ENCODE data around the gene POGK. TPM values are rescaled to one million over a fixed set of nuclear protein-coding genes. Genes with fewer than 3 reads are reported as not detected.
A peak's percentile ranks its signal among the peaks of the same experiment; 100 is the strongest.
"Not testable (repeated sequence)": the region's sequence is repeated elsewhere in the genome, so short reads cannot be mapped to it uniquely, and the experiment has no call there.

The POGK gene
- polyA plus RNA-seq (ENCODE audit: insufficient read length in 4 of 4): 10 to 100 TPM; 37.0 to 43.3 (median 40.2) TPM

GRCh38 chr1:166838766-166839599 lies at the start of gene POGK:
Gene POGK, plus strand, starts transcription at chr1:166839475. Its CDS starts 1,482 bp downstream, at chr1:166840957.
- DNase-seq (ENCODE audit: low read depth in 4 of 4, low spot score in 2 of 4): peak; percentile 66 to 85 (median 74)

GRCh38 chr1:166796620-166797236 lies 42.5 kb upstream of the POGK start:
- DNase-seq (ENCODE audit: low read depth in 4 of 4, low spot score in 2 of 4): no peak

GRCh38 chr1:166808952-166809351 lies 30.3 kb upstream of the POGK start:
- no peak for DNase-seq (ENCODE audit: low read depth in 4 of 4, low spot score in 2 of 4)

- DNase-seq (ENCODE audit: low read depth in 4 of 4, low spot score in 2 of 4): no peak
These were observed 27.6 kb upstream of the POGK start for GRCh38 chr1:166811691-166812090.

GRCh38 chr1:166813508-166814223 lies 25.6 kb upstream of the POGK start:
- no peak for DNase-seq (ENCODE audit: low read depth in 4 of 4, low spot score in 2 of 4)

GRCh38 chr1:166814611-166815010 lies 24.7 kb upstream of the POGK start:
- no peak for DNase-seq (ENCODE audit: low read depth in 4 of 4, low spot score in 2 of 4)

GRCh38 chr1:166819974-166820373 lies 19.3 kb upstream of the POGK start:
- DNase-seq (ENCODE audit: low read depth in 4 of 4, low spot score in 2 of 4): no peak

GRCh38 chr1:166822385-166822784 lies 16.9 kb upstream of the POGK start:
- DNase-seq (ENCODE audit: low read depth in 4 of 4, low spot score in 2 of 4): no peak

- DNase-seq (ENCODE audit: low read depth in 4 of 4, low spot score in 2 of 4): no peak
These were observed 11.8 kb upstream of the POGK start for GRCh38 chr1:166827426-166827825.

GRCh38 chr1:166829762-166830161 lies 9.5 kb upstream of the POGK start:
- not testable (repeated sequence) for DNase-seq (ENCODE audit: low read depth in 4 of 4, low spot score in 2 of 4)

- no peak for DNase-seq (ENCODE audit: low read depth in 4 of 4, low spot score in 2 of 4)
These were observed 2.5 kb upstream of the POGK start for GRCh38 chr1:166836733-166837132.

GRCh38 chr1:166839600-166840308 lies 479 bp downstream of the POGK start:
- peak in 2 of 4 donors; percentile 16 to 24 for DNase-seq (ENCODE audit: low read depth in 4 of 4, low spot score in 2 of 4)

- no peak for DNase-seq (ENCODE audit: low read depth in 4 of 4, low spot score in 2 of 4)
These were observed 1.3 kb downstream of the POGK start for GRCh38 chr1:166840309-166841274.

GRCh38 chr1:166843322-166843721 lies 4.0 kb downstream of the POGK start:
- no peak for DNase-seq (ENCODE audit: low read depth in 4 of 4, low spot score in 2 of 4)

- no peak for DNase-seq (ENCODE audit: low read depth in 4 of 4, low spot score in 2 of 4)
These were observed 4.7 kb downstream of the POGK start for GRCh38 chr1:166843769-166844596.

GRCh38 chr1:166844791-166845190 lies 5.5 kb downstream of the POGK start:
- no peak for DNase-seq (ENCODE audit: low read depth in 4 of 4, low spot score in 2 of 4)

GRCh38 chr1:166848193-166848592 lies 8.9 kb downstream of the POGK start:
- no peak for DNase-seq (ENCODE audit: low read depth in 4 of 4, low spot score in 2 of 4)

- no peak for DNase-seq (ENCODE audit: low read depth in 4 of 4, low spot score in 2 of 4)
These were observed 9.9 kb downstream of the POGK start for GRCh38 chr1:166849135-166849534.

- no peak for DNase-seq (ENCODE audit: low read depth in 4 of 4, low spot score in 2 of 4)
These were observed 13.6 kb downstream of the POGK start for GRCh38 chr1:166852918-166853317.
